Measurements from ENCODE around the gene SMPDL3B.

DNA sequence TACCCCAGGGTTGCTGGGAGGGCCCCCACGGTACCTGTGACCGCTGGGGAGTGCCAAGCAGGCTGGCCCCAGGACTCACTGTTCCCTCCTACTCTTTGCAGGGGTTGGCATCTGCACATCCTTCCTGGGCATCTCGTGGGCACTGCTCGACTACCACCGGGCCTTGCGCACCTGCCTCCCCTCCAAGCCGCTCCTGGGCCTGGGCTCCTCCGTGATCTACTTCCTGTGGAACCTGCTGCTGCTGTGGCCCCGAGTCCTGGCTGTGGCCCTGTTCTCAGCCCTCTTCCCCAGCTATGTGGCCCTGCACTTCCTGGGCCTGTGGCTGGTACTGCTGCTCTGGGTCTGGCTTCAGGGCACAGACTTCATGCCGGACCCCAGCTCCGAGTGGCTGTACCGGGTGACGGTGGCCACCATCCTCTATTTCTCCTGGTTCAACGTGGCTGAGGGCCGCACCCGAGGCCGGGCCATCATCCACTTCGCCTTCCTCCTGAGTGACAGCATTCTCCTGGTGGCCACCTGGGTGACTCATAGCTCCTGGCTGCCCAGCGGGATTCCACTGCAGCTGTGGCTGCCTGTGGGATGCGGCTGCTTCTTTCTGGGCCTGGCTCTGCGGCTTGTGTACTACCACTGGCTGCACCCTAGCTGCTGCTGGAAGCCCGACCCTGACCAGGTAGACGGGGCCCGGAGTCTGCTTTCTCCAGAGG, 31.8 kb downstream of the SMPDL3B start:
- no peak for TF ChIP-seq POLR2A (IDR thresholded peaks at IDR 0.05)
- TF ChIP-seq EP300 (IDR thresholded peaks at IDR 0.05): no peak
- TF ChIP-seq POLR2AphosphoS5 (IDR thresholded peaks at IDR 0.05): no peak
- TF ChIP-seq, protein P1, sequence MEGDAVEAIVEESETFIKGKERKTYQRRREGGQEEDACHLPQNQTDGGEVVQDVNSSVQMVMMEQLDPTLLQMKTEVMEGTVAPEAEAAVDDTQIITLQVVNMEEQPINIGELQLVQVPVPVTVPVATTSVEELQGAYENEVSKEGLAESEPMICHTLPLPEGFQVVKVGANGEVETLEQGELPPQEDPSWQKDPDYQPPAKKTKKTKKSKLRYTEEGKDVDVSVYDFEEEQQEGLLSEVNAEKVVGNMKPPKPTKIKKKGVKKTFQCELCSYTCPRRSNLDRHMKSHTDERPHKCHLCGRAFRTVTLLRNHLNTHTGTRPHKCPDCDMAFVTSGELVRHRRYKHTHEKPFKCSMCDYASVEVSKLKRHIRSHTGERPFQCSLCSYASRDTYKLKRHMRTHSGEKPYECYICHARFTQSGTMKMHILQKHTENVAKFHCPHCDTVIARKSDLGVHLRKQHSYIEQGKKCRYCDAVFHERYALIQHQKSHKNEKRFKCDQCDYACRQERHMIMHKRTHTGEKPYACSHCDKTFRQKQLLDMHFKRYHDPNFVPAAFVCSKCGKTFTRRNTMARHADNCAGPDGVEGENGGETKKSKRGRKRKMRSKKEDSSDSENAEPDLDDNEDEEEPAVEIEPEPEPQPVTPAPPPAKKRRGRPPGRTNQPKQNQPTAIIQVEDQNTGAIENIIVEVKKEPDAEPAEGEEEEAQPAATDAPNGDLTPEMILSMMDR (IDR thresholded peaks at IDR 0.05): no peak
